ENCODE results near the gene CTDSP2. TPM values are rescaled to one million over a fixed set of nuclear protein-coding genes. Genes with fewer than 3 reads are reported as not detected.

Gene CTDSP2
- total RNA-seq, 1 donor from 2014 or later: 83.2 TPM

DNA sequence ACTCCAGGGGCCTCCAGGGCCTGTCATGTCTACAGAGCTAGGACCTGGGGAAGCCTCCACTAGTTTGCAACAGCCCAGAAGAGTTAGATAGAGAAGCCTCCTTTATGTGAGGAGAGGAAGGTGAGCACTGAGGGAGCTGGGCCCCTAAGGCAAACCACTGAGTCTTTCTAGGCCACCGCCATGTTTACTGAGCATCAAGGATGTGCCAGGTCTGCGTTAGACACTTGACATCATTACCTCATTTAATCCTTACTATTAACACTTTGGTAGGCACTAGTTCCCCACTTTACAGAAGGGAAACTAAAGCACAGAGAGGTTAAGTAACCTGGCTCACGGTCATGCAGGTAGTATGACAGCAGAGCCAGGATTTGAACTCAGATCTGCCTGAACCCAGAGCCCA, 12.9 kb downstream of the CTDSP2 start:
- DNase-seq (ENCODE audit: low read depth, low spot score): no peak
- H3K9me3 Mint-ChIP-seq: no peaks in the 10 kb centered on the region
- no peaks in the 10 kb centered on the region for H3K27me3 Mint-ChIP-seq (ENCODE audit: low read depth)
- H3K4me1 Mint-ChIP-seq: peaks cover 54% of the 10 kb centered on the region
- H3K4me3 Mint-ChIP-seq: no peak overlapping the region
- TF ChIP-seq, protein P1, sequence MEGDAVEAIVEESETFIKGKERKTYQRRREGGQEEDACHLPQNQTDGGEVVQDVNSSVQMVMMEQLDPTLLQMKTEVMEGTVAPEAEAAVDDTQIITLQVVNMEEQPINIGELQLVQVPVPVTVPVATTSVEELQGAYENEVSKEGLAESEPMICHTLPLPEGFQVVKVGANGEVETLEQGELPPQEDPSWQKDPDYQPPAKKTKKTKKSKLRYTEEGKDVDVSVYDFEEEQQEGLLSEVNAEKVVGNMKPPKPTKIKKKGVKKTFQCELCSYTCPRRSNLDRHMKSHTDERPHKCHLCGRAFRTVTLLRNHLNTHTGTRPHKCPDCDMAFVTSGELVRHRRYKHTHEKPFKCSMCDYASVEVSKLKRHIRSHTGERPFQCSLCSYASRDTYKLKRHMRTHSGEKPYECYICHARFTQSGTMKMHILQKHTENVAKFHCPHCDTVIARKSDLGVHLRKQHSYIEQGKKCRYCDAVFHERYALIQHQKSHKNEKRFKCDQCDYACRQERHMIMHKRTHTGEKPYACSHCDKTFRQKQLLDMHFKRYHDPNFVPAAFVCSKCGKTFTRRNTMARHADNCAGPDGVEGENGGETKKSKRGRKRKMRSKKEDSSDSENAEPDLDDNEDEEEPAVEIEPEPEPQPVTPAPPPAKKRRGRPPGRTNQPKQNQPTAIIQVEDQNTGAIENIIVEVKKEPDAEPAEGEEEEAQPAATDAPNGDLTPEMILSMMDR (conservative IDR thresholded peaks at IDR 0.05): no peak
- no peaks in the 10 kb centered on the region for H3K36me3 Mint-ChIP-seq (ENCODE audit: low read depth)
- H3K27ac Mint-ChIP-seq (ENCODE audit: unreplicated experiment): no peak overlapping the region

DNA sequence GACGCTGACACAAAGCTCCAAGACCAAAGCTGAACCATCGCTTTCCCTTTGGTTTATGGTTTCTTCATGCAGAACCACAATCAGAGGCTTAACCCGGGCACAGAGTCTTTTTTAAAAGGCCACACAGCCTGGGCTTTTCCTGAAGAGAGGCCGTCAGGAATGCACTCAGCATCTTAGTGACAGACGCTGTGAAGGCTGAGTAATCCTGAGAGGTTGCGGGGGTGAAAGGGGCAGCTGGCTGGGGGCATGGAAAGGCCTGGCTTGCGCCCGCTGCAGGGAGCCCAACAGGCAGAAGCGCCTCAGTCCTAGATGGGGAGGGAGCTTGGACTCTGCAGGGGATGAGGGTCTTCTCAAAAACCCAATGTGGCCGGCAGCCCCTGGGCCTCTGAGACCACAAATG, 13.6 kb downstream of the CTDSP2 start:
- Mint-ChIP-seq H3K9me3 (no peaks in the 10 kb centered on the region), H3K27ac (ENCODE audit: unreplicated experiment) (no peak overlapping the region), H3K4me3 (no peak overlapping the region), H3K27me3 (ENCODE audit: low read depth) (no peaks in the 10 kb centered on the region), H3K4me1 (peaks cover 47% of the 10 kb centered on the region), H3K36me3 (ENCODE audit: low read depth) (no peaks in the 10 kb centered on the region)
- no peak for DNase-seq (ENCODE audit: low read depth, low spot score)
- TF ChIP-seq, protein P1 (conservative IDR thresholded peaks at IDR 0.05): no peak

DNA sequence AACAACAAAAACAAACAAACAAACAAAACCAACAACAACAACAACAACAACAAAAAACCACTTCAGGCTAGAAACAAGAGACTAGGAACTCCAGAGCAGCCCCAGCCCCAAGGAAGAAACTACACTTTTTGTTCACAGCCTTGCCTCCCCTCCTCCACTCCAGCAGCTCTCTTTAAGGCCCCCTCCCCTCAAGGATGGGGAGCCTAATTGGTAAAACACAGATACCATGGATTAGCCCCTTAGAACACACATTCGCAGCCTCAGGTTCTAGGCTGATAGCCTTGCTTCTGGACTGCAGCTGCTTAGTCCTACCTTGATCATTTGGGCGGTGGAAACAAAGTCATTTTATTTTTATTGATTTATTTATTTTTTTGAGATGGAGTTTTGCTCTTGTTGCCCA, 16.1 kb downstream of the CTDSP2 start:
- no peak for DNase-seq (ENCODE audit: low read depth, low spot score)
- peaks cover 24% of the 10 kb centered on the region for H3K4me1 Mint-ChIP-seq
- H3K27ac Mint-ChIP-seq (ENCODE audit: unreplicated experiment): no peak overlapping the region
- TF ChIP-seq, protein P1 (conservative IDR thresholded peaks at IDR 0.05): no peak
- H3K4me3 Mint-ChIP-seq: no peak overlapping the region
- no peaks in the 10 kb centered on the region for H3K9me3 Mint-ChIP-seq
- H3K36me3 Mint-ChIP-seq (ENCODE audit: low read depth): peaks cover 6% of the 10 kb centered on the region
- H3K27me3 Mint-ChIP-seq (ENCODE audit: low read depth): no peaks in the 10 kb centered on the region

DNA sequence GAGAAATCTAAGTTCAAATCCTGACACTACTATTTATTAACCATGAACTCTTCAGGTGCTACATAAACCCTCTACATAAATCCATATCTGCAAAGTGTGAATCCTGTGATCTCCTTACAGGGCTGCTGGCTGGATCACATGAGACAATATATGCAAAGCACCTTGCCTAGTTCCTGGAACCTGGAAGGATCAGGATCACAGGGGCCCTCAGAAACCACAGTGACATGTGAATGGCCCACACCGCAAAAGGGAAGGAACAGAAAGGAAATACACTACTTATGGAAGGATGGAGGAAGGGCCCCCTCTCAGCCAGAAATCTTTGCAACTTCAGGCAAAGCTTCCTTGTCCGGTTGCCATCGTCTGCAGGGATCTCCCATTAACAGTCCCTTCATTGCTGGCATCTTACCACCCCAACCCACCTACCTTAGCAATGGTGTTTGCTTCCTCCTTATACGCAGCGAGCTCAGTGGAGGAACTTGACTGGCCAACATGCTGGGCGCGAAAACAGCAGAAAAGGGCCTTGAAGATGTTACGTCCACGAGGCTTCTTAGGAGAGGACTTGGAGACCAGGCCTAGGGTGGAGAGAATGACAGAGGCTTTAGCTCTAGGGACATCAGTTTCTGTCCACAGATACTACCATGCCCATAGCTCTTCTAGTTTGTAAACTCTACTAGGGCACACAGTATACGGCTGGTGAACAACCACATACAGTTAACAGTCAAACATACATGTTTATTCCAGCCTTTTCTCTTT, 17.3 kb downstream of the CTDSP2 start:
- no peaks in the 10 kb centered on the region for H3K9me3 Mint-ChIP-seq
- H3K27me3 Mint-ChIP-seq (ENCODE audit: low read depth): no peaks in the 10 kb centered on the region
- peaks cover 19% of the 10 kb centered on the region for H3K4me1 Mint-ChIP-seq
- TF ChIP-seq, protein P1 (conservative IDR thresholded peaks at IDR 0.05): no peak
- H3K27ac Mint-ChIP-seq (ENCODE audit: unreplicated experiment): no peak overlapping the region
- no peak for DNase-seq (ENCODE audit: low read depth, low spot score)
- peaks cover 8% of the 10 kb centered on the region for H3K36me3 Mint-ChIP-seq (ENCODE audit: low read depth)
- H3K4me3 Mint-ChIP-seq: no peak overlapping the region

DNA sequence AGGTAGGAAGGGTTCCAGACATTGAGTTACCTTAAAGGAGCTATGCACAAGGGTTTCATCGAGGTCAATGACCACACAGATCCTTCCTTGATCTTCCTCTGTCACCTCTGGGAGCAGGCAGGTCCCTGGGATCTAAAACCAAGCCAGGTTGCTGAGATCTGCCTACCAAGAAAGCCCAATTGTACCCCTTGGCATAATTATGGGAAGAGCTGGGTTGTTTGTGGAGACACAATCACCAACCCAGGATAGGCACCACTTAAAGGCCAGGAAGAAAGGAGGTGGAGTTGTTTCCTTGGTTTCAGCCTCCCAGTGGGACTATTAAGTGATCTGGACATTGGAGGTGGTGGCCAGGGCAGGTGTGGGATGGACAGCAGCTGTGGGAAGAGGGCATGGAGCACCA, 19.6 kb downstream of the CTDSP2 start:
- H3K9me3 Mint-ChIP-seq: no peaks in the 10 kb centered on the region
- no peak overlapping the region for H3K27ac Mint-ChIP-seq (ENCODE audit: unreplicated experiment)
- H3K27me3 Mint-ChIP-seq (ENCODE audit: low read depth): no peaks in the 10 kb centered on the region
- H3K4me1 Mint-ChIP-seq: peaks cover 5% of the 10 kb centered on the region
- peaks cover 10% of the 10 kb centered on the region for H3K36me3 Mint-ChIP-seq (ENCODE audit: low read depth)
- DNase-seq (ENCODE audit: low read depth, low spot score): no peak
- no peak overlapping the region for H3K4me3 Mint-ChIP-seq
- TF ChIP-seq, protein P1 (conservative IDR thresholded peaks at IDR 0.05): no peak

All from neural crest cell (in vitro differentiated cells).